B cell (primary cell): ENCODE data around the gene FGD4.

Experiments
- CTCF ChIP-seq: fragments of 200-600 bp; IDR thresholded peaks from one replicate; pipeline ENCODE4 v1.8.0; 2022; ENCODE audit warnings: antibody characterized with exemption, mild to moderate bottlenecking
- EZH2 ChIP-seq: IDR thresholded peaks from 2 replicates; pipeline ENCODE4 v1.6.1; 2012; ENCODE audit warnings: borderline replicate concordance, low read depth, mild to moderate bottlenecking, moderate library complexity, low read length; ENCODE audit not compliant: insufficient read depth, poor library complexity, severe bottlenecking

GRCh38 chr12:32509328-32510091 lies 110.2 kb downstream of the FGD4 start:
- no peak for TF ChIP-seq CTCF
- no peak for TF ChIP-seq EZH2
